DLD1 (cell line): Measurements from ENCODE around the gene GRAMD1B.
"Not testable (repeated sequence)": the region's sequence is repeated elsewhere in the genome, so short reads cannot be mapped to it uniquely, and the experiment has no call there.

Experiments
- in situ Hi-C: cut with HindIII; loops from 2 replicates; pipeline ENCODE4 v1.10.0; 2017; ENCODE audit warnings: low sequenced_read_pairs

GRAMD1B gene

GRCh38 chr11:123439616-123440015 lies 9.5 kb downstream of the GRAMD1B start:
- in situ Hi-C loops = no loop called here

GRCh38 chr11:123441161-123441560 lies 11.1 kb downstream of the GRAMD1B start:
- in situ Hi-C loops = no loop called here

- in situ Hi-C loops = no loop called here
These were observed 14.0 kb downstream of the GRAMD1B start for GRCh38 chr11:123443851-123444623.

- in situ Hi-C loops = no loop called here
These were observed 18.8 kb downstream of the GRAMD1B start for GRCh38 chr11:123448823-123449222.

GRCh38 chr11:123449436-123449835 lies 19.4 kb downstream of the GRAMD1B start:
- in situ Hi-C loops = no loop called here

- in situ Hi-C loops = no loop called here
These were observed 20.6 kb downstream of the GRAMD1B start for GRCh38 chr11:123450623-123451022.

GRCh38 chr11:123451183-123451781 lies 21.2 kb downstream of the GRAMD1B start:
- in situ Hi-C loops = no loop called here

GRCh38 chr11:123452794-123453193 lies 22.7 kb downstream of the GRAMD1B start:
- in situ Hi-C loops = no loop called here

GRCh38 chr11:123454060-123454651 lies 24.1 kb downstream of the GRAMD1B start:
- in situ Hi-C loops = no loop called here

- in situ Hi-C loops = no loop called here
These were observed 24.7 kb downstream of the GRAMD1B start for GRCh38 chr11:123454796-123455195.

- in situ Hi-C loops = not testable (repeated sequence)
These were observed 26.4 kb downstream of the GRAMD1B start for GRCh38 chr11:123456448-123456847.

- in situ Hi-C loops = no loop called here
These were observed 27.2 kb downstream of the GRAMD1B start for GRCh38 chr11:123457187-123457770.

GRCh38 chr11:123458501-123458900 lies 28.4 kb downstream of the GRAMD1B start:
- in situ Hi-C loops = no loop called here

GRCh38 chr11:123460012-123460700 lies 30.1 kb downstream of the GRAMD1B start:
- in situ Hi-C loops = no loop called here

- in situ Hi-C loops = no loop called here
These were observed 31.1 kb downstream of the GRAMD1B start for GRCh38 chr11:123461164-123461563.

GRCh38 chr11:123465667-123466066 lies 35.6 kb downstream of the GRAMD1B start:
- in situ Hi-C loops = not testable (repeated sequence)

- in situ Hi-C loops = not testable (repeated sequence)
These were observed 36.1 kb downstream of the GRAMD1B start for GRCh38 chr11:123466172-123466571.

GRCh38 chr11:123469089-123469488 lies 39.0 kb downstream of the GRAMD1B start:
- in situ Hi-C loops = no loop called here

- in situ Hi-C loops = no loop called here
These were observed 39.5 kb downstream of the GRAMD1B start for GRCh38 chr11:123469586-123469985.

- in situ Hi-C loops = no loop called here
These were observed 40.8 kb downstream of the GRAMD1B start for GRCh38 chr11:123470842-123471241.
